Suprapubic skin (tissue), 4 donors: ENCODE measurements around the gene CYP4A11. TPM values are rescaled to one million over a fixed set of nuclear protein-coding genes. Genes with fewer than 3 reads are reported as not detected.
"Not testable (repeated sequence)": the region's sequence is repeated elsewhere in the genome, so short reads cannot be mapped to it uniquely, and the experiment has no call there.

Experiments
- DNase-seq, 2 donors: peaks; one replicate each; pipeline ENCODE4 v3.0.0-alpha.2; 2019; ENCODE audit warnings: low spot score in 2 of 2
- H3K27ac ChIP-seq: fragments of 200-600 bp; sonication (generic); one replicate; pipeline ENCODE4 v1.5.1; 2019
- H3K27me3 ChIP-seq: fragments of 200-600 bp; sonication (generic); one replicate; pipeline ENCODE4 v1.5.1; 2019
- H3K36me3 ChIP-seq: fragments of 200-600 bp; sonication (generic); one replicate; pipeline ENCODE4 v1.5.1; 2019
- H3K4me1 ChIP-seq: fragments of 200-600 bp; sonication (generic); one replicate; pipeline ENCODE4 v1.5.1; 2019
- H3K4me3 ChIP-seq: fragments of 200-600 bp; sonication (generic); one replicate; pipeline ENCODE4 v1.5.1; 2019; ENCODE audit warnings: mild to moderate bottlenecking
- H3K9me3 ChIP-seq: fragments of 200-600 bp; sonication (generic); one replicate; pipeline ENCODE4 v1.5.1; 2019
- EP300 ChIP-seq: sonication (generic); formaldehyde crosslinking; IDR thresholded peaks from one replicate; pipeline ENCODE4 v1.6.1; 2017; ENCODE audit warnings: antibody characterized with exemption
- POLR2A ChIP-seq, 2 donors: fragments of 450-650 bp; IDR thresholded peaks; one replicate each; pipeline ENCODE4 v1.6.1; 2017; ENCODE audit warnings: antibody characterized with exemption in 2 of 2, mild to moderate bottlenecking in 2 of 2, moderate library complexity in 2 of 2
- POLR2AphosphoS5 ChIP-seq, 3 donors: sonication (generic); formaldehyde crosslinking; IDR thresholded peaks; one replicate each; pipeline ENCODE4 v1.6.1; 2017; ENCODE audit warnings: antibody characterized with exemption in 3 of 3
- WGBS: methylation state at CpG from one replicate; pipeline ENCODE4 v1.1.5; 2018; 5-methylcytosine and 5-hydroxymethylcytosine counted together
- total RNA-seq, 4 donors: library from RNA; depleted of rRNA; stranded (reverse); fragments of >200 nt; gene quantifications; one replicate each; pipeline ENCODE4 v1.1.0, GENCODE V29; 2016
- TF ChIP-seq, protein P1 (sequence below), 2 donors: fragments of 200-600 bp in 1 of 2; fragments of 450-650 bp in 1 of 2; sonication (generic) in 1 of 2; IDR thresholded peaks; one replicate each; pipeline ENCODE4 v1.5.1; 2016 to 2019; ENCODE audit warnings: antibody characterized with exemption in 2 of 2, mild to moderate bottlenecking in 1 of 2, moderate library complexity in 1 of 2

Gene CYP4A11
- total RNA-seq, 4 donors from 2014 or later = 0.32 TPM; not detected in 3

- no peak overlapping the region for H3K4me3 ChIP-seq
- H3K9me3 ChIP-seq = peaks cover 4% of the 10 kb centered on the region
- WGBS = 89% methylated on average over 3 of the region's 3 CpGs
- no peaks in the 10 kb centered on the region for H3K36me3 ChIP-seq
- H3K4me1 ChIP-seq = no peaks in the 10 kb centered on the region
- TF ChIP-seq EP300 = no peak
- TF ChIP-seq, protein P1, sequence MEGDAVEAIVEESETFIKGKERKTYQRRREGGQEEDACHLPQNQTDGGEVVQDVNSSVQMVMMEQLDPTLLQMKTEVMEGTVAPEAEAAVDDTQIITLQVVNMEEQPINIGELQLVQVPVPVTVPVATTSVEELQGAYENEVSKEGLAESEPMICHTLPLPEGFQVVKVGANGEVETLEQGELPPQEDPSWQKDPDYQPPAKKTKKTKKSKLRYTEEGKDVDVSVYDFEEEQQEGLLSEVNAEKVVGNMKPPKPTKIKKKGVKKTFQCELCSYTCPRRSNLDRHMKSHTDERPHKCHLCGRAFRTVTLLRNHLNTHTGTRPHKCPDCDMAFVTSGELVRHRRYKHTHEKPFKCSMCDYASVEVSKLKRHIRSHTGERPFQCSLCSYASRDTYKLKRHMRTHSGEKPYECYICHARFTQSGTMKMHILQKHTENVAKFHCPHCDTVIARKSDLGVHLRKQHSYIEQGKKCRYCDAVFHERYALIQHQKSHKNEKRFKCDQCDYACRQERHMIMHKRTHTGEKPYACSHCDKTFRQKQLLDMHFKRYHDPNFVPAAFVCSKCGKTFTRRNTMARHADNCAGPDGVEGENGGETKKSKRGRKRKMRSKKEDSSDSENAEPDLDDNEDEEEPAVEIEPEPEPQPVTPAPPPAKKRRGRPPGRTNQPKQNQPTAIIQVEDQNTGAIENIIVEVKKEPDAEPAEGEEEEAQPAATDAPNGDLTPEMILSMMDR (IDR thresholded peaks at IDR 0.05) = no peak
- TF ChIP-seq POLR2AphosphoS5 (IDR thresholded peaks at IDR 0.05) = no peak
- no peak for TF ChIP-seq POLR2A (IDR thresholded peaks at IDR 0.05)
- no peak for DNase-seq
- H3K27me3 ChIP-seq = no peaks in the 10 kb centered on the region
- no peak overlapping the region for H3K27ac ChIP-seq
Observed at GRCh38 chr1:46927249-46927835, 13.9 kb downstream of the CYP4A11 start.

- Histone ChIP-seq H3K9me3 (peaks cover 7% of the 10 kb centered on the region), H3K27me3 (no peaks in the 10 kb centered on the region), H3K4me1 (no peaks in the 10 kb centered on the region), H3K27ac (no peak overlapping the region), H3K4me3 (no peak overlapping the region), H3K36me3 (no peaks in the 10 kb centered on the region)
- TF ChIP-seq, protein P1 (IDR thresholded peaks at IDR 0.05) = no peak
- TF ChIP-seq POLR2AphosphoS5 (IDR thresholded peaks at IDR 0.05) (no peak), POLR2A (IDR thresholded peaks at IDR 0.05) (no peak), EP300 (no peak)
- DNase-seq = no peak
- 53% methylated on average over 2 of the region's 2 CpGs for WGBS
Observed at GRCh38 chr1:46910790-46911189, 30.5 kb downstream of the CYP4A11 start.

- DNase-seq = no peak
- no peaks in the 10 kb centered on the region for H3K27me3 ChIP-seq
- no peaks in the 10 kb centered on the region for H3K4me1 ChIP-seq
- 71% methylated on average over 4 of the region's 4 CpGs for WGBS
- H3K36me3 ChIP-seq = no peaks in the 10 kb centered on the region
- peaks cover 20% of the 10 kb centered on the region for H3K9me3 ChIP-seq
- H3K4me3 ChIP-seq = no peak overlapping the region
- TF ChIP-seq, protein P1 (IDR thresholded peaks at IDR 0.05) = no peak
- TF ChIP-seq EP300 (no peak), POLR2AphosphoS5 (IDR thresholded peaks at IDR 0.05) (no peak), POLR2A (IDR thresholded peaks at IDR 0.05) (no peak)
- no peak overlapping the region for H3K27ac ChIP-seq
Observed at GRCh38 chr1:46903481-46903880, 37.8 kb downstream of the CYP4A11 start.

GRCh38 chr1:46900401-46900800 is 40.9 kb downstream of the CYP4A11 start:
- 86% methylated on average over 1 of the region's 1 CpG for WGBS
- Histone ChIP-seq H3K9me3 (peaks cover 12% of the 10 kb centered on the region), H3K4me3 (no peak overlapping the region), H3K27ac (no peak overlapping the region), H3K4me1 (no peaks in the 10 kb centered on the region), H3K27me3 (no peaks in the 10 kb centered on the region), H3K36me3 (no peaks in the 10 kb centered on the region)
- TF ChIP-seq POLR2AphosphoS5 (IDR thresholded peaks at IDR 0.05) (no peak), POLR2A (IDR thresholded peaks at IDR 0.05) (no peak), EP300 (no peak)
- TF ChIP-seq, protein P1 (IDR thresholded peaks at IDR 0.05) = no peak
- no peak for DNase-seq

DNA sequence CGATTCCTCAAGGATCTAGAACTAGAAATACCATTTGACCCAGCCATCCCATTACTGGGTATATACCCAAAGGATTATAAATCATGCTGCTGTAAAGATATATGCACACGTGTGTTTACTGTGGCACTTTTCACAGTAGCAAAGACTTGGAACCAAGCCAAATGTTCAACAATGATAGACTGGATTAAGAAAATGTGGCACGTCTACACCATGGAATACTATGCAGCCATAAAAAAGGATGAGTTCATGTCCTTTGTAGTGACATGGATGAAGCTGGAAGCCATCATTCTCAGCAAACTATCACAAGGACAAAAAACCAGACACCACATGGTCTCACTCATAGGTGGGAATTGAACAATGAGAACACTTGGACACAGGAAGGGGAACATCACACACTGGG is 59.6 kb downstream of the CYP4A11 start:
- not testable (repeated sequence) for H3K27ac ChIP-seq, H3K27me3 ChIP-seq, H3K9me3 ChIP-seq, H3K36me3 ChIP-seq, DNase-seq, H3K4me1 ChIP-seq, H3K4me3 ChIP-seq
- WGBS = 85% methylated on average over 3 of the region's 3 CpGs

Other genes starting within 250 kb of the CYP4A11 start
- gene EFCAB14, start 222.4 kb downstream of the CYP4A11 start, total RNA-seq = 100 to 1,000 TPM in 3 of 4 donors, 10 to 100 TPM in 1; 87.9 to 136 (median 121) TPM
- 100 to 1,000 TPM in 2 of 4 donors, 10 to 100 TPM in 2; 61.8 to 116 (median 88.6) TPM for gene CYP4B1, start 142.4 kb downstream of the CYP4A11 start, total RNA-seq
- 10 to 100 TPM in 2 of 4 donors, 1 to 10 TPM in 2; 6.2 to 41.8 (median 11.2) TPM for gene CYP4X1, start 82.2 kb upstream of the CYP4A11 start, total RNA-seq
- gene CYP4Z1, start 125.8 kb upstream of the CYP4A11 start, total RNA-seq = 1 to 10 TPM in 2 of 4 donors, under 1 TPM in 2; 0.52 to 3.4 (median 1.3) TPM
- not detected for gene CYP4A22, start 196.0 kb upstream of the CYP4A11 start, total RNA-seq
- gene PDZK1IP1, start 248.6 kb upstream of the CYP4A11 start, total RNA-seq = 100 to 1,000 TPM in 3 of 4 donors, 10 to 100 TPM in 1; 36.8 to 201 (median 153) TPM